Neural cell (in vitro differentiated cells): ENCODE data around the gene ARHGAP10. TPM values are rescaled to one million over a fixed set of nuclear protein-coding genes. Genes with fewer than 3 reads are reported as not detected.

Source experiments
- H2AFZ ChIP-seq: fragments of 200-600, 300-800 bp; sonication (generic), shearing (Covaris generic); 2 replicates; pipeline ENCODE4 v1.6.0; 2014; ENCODE audit warnings: low read depth, mild to moderate bottlenecking, antibody characterized with exemption, low read length, moderate library complexity
- H3F3A ChIP-seq: fragments of 200-600 bp; shearing (Covaris generic); 2 replicates; pipeline ENCODE4 v1.6.1; 2016; ENCODE audit warnings: mild to moderate bottlenecking, moderate library complexity, mixed read lengths, antibody characterized with exemption, low read length; ENCODE audit not compliant: insufficient read depth, poor library complexity, severe bottlenecking
- H3K27ac ChIP-seq: fragments of 200-600, 300-800 bp; sonication (generic), shearing (Covaris generic); 2 replicates; pipeline ENCODE4 v1.5.1; 2014; ENCODE audit warnings: mild to moderate bottlenecking, low read length, moderate library complexity
- H3K27me3 ChIP-seq: fragments of 300-800, 200-600 bp; sonication (generic), shearing (Covaris generic); 2 replicates; pipeline ENCODE4 v1.6.0; 2014; ENCODE audit warnings: mild to moderate bottlenecking, low read depth, low read length, moderate library complexity; ENCODE audit not compliant: insufficient read depth
- H3K36me3 ChIP-seq: fragments of 300-800, 200-600 bp; sonication (generic), shearing (Covaris generic); 2 replicates; pipeline ENCODE4 v1.5.1; 2014; ENCODE audit warnings: mild to moderate bottlenecking, antibody characterized with exemption, low read length, moderate library complexity; ENCODE audit not compliant: insufficient read depth
- H3K4me2 ChIP-seq: fragments of 300-800, 200-600 bp; sonication (generic), shearing (Covaris generic); 2 replicates; pipeline ENCODE4 v1.6.0; 2014; ENCODE audit warnings: mild to moderate bottlenecking, low read length
- H3K4me3 ChIP-seq: fragments of 300-800, 200-600 bp; sonication (generic), shearing (Covaris generic); 2 replicates; pipeline ENCODE4 v1.5.1; 2014; ENCODE audit warnings: mild to moderate bottlenecking, low read length, moderate library complexity
- H3K79me2 ChIP-seq: fragments of 200-600 bp; shearing (Covaris generic); replicated peaks from 2 replicates; pipeline ENCODE4 v1.6.0; 2014; ENCODE audit warnings: mild to moderate bottlenecking, low read length, moderate library complexity; ENCODE audit not compliant: insufficient read depth
- H3K9ac ChIP-seq: fragments of 300-800, 200-600 bp; sonication (generic), shearing (Covaris generic); 2 replicates; pipeline ENCODE4 v1.6.1; 2016; ENCODE audit warnings: mild to moderate bottlenecking, low read length, mixed read lengths
- H3K9me2 ChIP-seq: fragments of 200-600 bp; shearing (Covaris generic); 2 replicates; pipeline ENCODE4 v1.6.1; 2016; ENCODE audit warnings: mild to moderate bottlenecking, low read length, mixed read lengths; ENCODE audit not compliant: insufficient read depth
- H3K9me3 ChIP-seq: fragments of 200-600, 300-800 bp; sonication (generic), shearing (Covaris generic); 2 replicates; pipeline ENCODE4 v1.6.1; 2016; ENCODE audit warnings: mild to moderate bottlenecking, mixed run types, low read length, moderate library complexity, mixed read lengths
- H4K20me1 ChIP-seq: fragments of 200-600 bp; shearing (Covaris generic); 2 replicates; pipeline ENCODE4 v1.6.1; 2016; ENCODE audit warnings: mild to moderate bottlenecking, mixed run types; ENCODE audit not compliant: insufficient read depth
- EP300 ChIP-seq: fragments of 450-650 bp; conservative IDR thresholded peaks from 2 replicates; pipeline ENCODE4 v1.6.1; 2014; ENCODE audit warnings: antibody characterized with exemption, mild to moderate bottlenecking, moderate library complexity; ENCODE audit not compliant: poor library complexity, severe bottlenecking
- EZH2 ChIP-seq: fragments of 200-600, 300-800 bp; shearing (Covaris generic), sonication (generic); IDR thresholded peaks from 2 replicates; pipeline ENCODE4 v1.6.1; 2014; ENCODE audit warnings: antibody characterized with exemption, low read length, borderline replicate concordance, mild to moderate bottlenecking; ENCODE audit not compliant: insufficient read depth, poor library complexity, severe bottlenecking
- MXI1 ChIP-seq: fragments of 450-650 bp; conservative IDR thresholded peaks from 2 replicates; pipeline ENCODE4 v1.6.1; 2014; ENCODE audit warnings: antibody characterized with exemption, mild to moderate bottlenecking; ENCODE audit not compliant: poor library complexity, severe bottlenecking
- POLR2AphosphoS5 ChIP-seq: IDR thresholded peaks from 2 replicates; pipeline ENCODE4 v1.6.1; 2012
- RAD21 ChIP-seq: fragments of 450-650 bp; conservative IDR thresholded peaks from 2 replicates; pipeline ENCODE4 v1.6.1; 2014; ENCODE audit warnings: antibody characterized with exemption, mild to moderate bottlenecking, moderate library complexity
- SMC3 ChIP-seq: fragments of 450-650 bp; conservative IDR thresholded peaks from 2 replicates; pipeline ENCODE4 v1.6.1; 2014; ENCODE audit warnings: antibody characterized with exemption, mild to moderate bottlenecking, moderate library complexity; ENCODE audit not compliant: poor library complexity
- TAF1 ChIP-seq: IDR thresholded peaks from 2 replicates; pipeline ENCODE4 v1.6.1; 2012; ENCODE audit warnings: low read depth
- polyA plus RNA-seq: library from polyadenylated mRNA; depleted of rRNA; stranded (reverse); fragments of >200 nt; gene quantifications from 2 replicates; pipeline ENCODE4 v1.2.3, GENCODE V29; 2014
- TF ChIP-seq, protein P1 (sequence below): IDR thresholded peaks from 2 replicates; pipeline ENCODE4 v1.6.1; 2012; ENCODE audit warnings: borderline replicate concordance
- TF ChIP-seq, protein P2 (sequence below): fragments of 450-650 bp; IDR thresholded peaks from 2 replicates; pipeline ENCODE4 v1.5.1; 2014; ENCODE audit warnings: antibody characterized with exemption, mild to moderate bottlenecking, moderate library complexity; ENCODE audit not compliant: poor library complexity, severe bottlenecking

The ARHGAP10 gene
- polyA plus RNA-seq, 1 donor from 2014 or later: 1.2 TPM

DNA sequence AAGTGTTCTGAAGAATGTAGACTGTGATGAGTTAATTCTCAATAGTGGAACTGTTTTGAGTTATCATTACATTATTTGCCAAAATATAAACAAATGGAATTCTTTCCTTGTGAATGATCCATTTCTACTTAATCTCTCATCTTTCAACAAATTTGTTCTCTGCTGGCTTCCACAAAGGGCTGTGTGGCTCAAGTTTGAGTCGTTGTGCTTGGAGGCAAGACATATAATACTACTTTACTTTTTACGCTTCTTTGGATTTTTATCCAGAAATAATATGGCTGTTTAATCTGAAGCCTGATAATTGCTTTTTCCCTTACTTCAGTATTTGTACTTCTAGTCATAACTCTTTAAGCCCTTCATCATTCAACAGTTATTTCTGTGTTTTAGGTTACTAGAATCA, 169.5 kb downstream of the ARHGAP10 start:
- H3K36me3 ChIP-seq: no peaks in the 10 kb centered on the region
- no peaks in the 10 kb centered on the region for H3K27me3 ChIP-seq
- H3K27ac ChIP-seq: no peak overlapping the region
- H3K9ac ChIP-seq: no peak overlapping the region
- no peaks in the 10 kb centered on the region for H3F3A ChIP-seq
- no peaks in the 10 kb centered on the region for H3K9me2 ChIP-seq
- H3K4me2 ChIP-seq: no peak overlapping the region
- no peaks in the 10 kb centered on the region for H3K9me3 ChIP-seq
- H4K20me1 ChIP-seq: no peaks in the 10 kb centered on the region
- TF ChIP-seq EZH2: no peak
- no peak for TF ChIP-seq POLR2AphosphoS5
- no peak for TF ChIP-seq SMC3
- TF ChIP-seq, protein P1, sequence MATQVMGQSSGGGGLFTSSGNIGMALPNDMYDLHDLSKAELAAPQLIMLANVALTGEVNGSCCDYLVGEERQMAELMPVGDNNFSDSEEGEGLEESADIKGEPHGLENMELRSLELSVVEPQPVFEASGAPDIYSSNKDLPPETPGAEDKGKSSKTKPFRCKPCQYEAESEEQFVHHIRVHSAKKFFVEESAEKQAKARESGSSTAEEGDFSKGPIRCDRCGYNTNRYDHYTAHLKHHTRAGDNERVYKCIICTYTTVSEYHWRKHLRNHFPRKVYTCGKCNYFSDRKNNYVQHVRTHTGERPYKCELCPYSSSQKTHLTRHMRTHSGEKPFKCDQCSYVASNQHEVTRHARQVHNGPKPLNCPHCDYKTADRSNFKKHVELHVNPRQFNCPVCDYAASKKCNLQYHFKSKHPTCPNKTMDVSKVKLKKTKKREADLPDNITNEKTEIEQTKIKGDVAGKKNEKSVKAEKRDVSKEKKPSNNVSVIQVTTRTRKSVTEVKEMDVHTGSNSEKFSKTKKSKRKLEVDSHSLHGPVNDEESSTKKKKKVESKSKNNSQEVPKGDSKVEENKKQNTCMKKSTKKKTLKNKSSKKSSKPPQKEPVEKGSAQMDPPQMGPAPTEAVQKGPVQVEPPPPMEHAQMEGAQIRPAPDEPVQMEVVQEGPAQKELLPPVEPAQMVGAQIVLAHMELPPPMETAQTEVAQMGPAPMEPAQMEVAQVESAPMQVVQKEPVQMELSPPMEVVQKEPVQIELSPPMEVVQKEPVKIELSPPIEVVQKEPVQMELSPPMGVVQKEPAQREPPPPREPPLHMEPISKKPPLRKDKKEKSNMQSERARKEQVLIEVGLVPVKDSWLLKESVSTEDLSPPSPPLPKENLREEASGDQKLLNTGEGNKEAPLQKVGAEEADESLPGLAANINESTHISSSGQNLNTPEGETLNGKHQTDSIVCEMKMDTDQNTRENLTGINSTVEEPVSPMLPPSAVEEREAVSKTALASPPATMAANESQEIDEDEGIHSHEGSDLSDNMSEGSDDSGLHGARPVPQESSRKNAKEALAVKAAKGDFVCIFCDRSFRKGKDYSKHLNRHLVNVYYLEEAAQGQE: no peak
- TF ChIP-seq EP300: no peak
- TF ChIP-seq, protein P2, sequence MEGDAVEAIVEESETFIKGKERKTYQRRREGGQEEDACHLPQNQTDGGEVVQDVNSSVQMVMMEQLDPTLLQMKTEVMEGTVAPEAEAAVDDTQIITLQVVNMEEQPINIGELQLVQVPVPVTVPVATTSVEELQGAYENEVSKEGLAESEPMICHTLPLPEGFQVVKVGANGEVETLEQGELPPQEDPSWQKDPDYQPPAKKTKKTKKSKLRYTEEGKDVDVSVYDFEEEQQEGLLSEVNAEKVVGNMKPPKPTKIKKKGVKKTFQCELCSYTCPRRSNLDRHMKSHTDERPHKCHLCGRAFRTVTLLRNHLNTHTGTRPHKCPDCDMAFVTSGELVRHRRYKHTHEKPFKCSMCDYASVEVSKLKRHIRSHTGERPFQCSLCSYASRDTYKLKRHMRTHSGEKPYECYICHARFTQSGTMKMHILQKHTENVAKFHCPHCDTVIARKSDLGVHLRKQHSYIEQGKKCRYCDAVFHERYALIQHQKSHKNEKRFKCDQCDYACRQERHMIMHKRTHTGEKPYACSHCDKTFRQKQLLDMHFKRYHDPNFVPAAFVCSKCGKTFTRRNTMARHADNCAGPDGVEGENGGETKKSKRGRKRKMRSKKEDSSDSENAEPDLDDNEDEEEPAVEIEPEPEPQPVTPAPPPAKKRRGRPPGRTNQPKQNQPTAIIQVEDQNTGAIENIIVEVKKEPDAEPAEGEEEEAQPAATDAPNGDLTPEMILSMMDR: no peak
- TF ChIP-seq TAF1: no peak
- no peak for TF ChIP-seq MXI1
- no peak for TF ChIP-seq RAD21
- no peaks in the 10 kb centered on the region for H3K79me2 ChIP-seq
- H2AFZ ChIP-seq: no peak overlapping the region
- no peak overlapping the region for H3K4me3 ChIP-seq

DNA sequence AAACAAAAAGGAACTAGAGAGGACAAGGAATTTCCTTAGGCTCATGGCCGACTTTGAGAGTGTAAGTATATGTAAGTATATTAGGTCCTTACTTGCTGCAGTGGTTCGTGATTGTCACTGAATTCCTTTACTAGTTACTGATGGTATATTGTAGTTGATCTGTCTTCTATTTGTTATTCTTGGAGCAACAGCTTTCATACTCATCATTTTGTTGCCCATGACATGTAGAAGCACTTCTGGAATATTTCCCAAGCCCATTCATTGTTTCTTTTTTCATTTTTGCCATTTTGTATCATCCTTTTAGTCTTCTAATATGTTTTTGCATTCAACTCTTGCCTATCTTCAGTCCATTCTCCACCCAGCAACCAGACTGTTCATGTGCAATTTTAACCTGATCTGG, 170.0 kb downstream of the ARHGAP10 start:
- Histone ChIP-seq H3K36me3 (no peaks in the 10 kb centered on the region), H3K4me2 (no peak overlapping the region), H3K9ac (no peak overlapping the region), H3K27me3 (no peaks in the 10 kb centered on the region), H3K79me2 (no peaks in the 10 kb centered on the region), H3K9me2 (no peaks in the 10 kb centered on the region), H4K20me1 (no peaks in the 10 kb centered on the region), H3K27ac (no peak overlapping the region), H3F3A (no peaks in the 10 kb centered on the region), H3K4me3 (no peak overlapping the region), H3K9me3 (no peaks in the 10 kb centered on the region), H2AFZ (no peak overlapping the region)
- TF ChIP-seq EZH2 (no peak), EP300 (no peak), MXI1 (no peak), TAF1 (no peak), POLR2AphosphoS5 (no peak), SMC3 (no peak), RAD21 (no peak)
- TF ChIP-seq, protein P1: no peak
- TF ChIP-seq, protein P2: no peak
